ENCODE data around the gene HIBADH.
"Not testable (repeated sequence)": the region's sequence is repeated elsewhere in the genome, so short reads cannot be mapped to it uniquely, and the experiment has no call there.

The HIBADH gene

DNA sequence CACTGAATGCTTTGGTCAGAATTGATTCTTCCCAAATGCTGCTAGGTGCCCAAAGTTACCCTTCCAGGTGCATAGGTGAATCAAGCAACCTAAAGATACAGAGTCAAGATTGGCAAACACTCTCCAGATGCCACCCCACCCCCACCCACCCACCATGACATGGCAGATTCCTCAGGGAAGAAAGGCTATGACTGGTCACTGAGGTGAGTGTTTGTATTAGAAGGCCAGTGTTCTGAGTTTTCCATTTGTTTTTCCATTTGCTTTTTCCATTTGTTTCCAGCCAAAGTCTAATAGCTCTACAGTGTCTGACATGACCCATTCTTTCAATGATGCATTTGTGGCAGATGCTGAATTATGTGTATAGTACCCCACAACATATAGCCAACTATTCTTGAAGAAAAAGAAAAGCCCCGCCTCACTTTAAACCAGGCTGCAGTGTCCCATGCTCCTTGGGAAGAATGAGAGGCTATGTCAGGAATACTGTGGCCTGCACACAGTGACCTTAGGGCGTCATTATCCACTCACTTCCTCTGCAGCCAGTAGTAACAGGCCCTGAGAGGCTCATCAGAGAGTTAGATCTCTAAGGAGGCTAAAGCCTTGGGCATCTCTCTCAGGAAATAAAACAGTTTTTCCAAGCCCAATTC lies 16.1 kb upstream of the HIBADH start:
- DNase-seq (ENCODE audit: low spot score), result no peak

DNA sequence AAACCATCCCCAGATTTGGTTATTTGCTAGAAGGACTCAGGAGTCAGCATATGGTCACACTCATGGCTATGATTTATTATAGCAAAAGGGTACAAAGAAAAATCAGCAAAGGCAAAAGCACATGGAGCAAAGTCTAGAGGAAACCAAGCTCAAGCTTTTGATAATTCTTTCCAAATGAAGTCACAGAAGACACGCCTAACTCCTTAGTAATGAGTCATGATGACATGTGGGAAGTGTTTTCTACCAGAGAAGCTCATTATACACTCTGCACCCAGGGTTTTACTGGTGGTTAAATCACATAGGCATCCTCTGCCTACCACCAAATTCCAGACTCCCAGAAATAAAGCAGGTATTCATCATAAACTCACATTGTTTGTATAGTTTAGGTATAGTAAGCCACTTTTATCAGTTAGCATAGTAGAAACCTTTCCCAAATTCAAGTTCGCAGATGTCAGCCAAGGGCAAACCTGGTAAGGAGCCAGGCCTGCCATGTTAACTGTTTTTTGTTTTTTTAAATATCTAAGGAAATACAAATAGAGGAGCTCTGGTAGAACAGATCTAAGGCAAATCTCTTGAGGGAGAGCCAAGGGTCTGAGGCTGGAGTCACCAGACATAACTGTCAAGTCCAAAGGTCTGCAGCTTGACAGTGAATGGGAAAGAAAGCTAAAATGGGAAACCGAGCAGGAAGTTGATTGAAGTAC lies 15.4 kb upstream of the HIBADH start:
- no peak for DNase-seq (ENCODE audit: low spot score)

GRCh38 chr7:27674126-27674525 lies 11.4 kb upstream of the HIBADH start:
- not testable (repeated sequence) for DNase-seq (ENCODE audit: low spot score)

GRCh38 chr7:27671675-27672074 lies 9.0 kb upstream of the HIBADH start:
- no peak for DNase-seq (ENCODE audit: low spot score)

- DNase-seq (ENCODE audit: low spot score), result no peak
These were observed 8.0 kb upstream of the HIBADH start for GRCh38 chr7:27670676-27671075.

- no peak for DNase-seq (ENCODE audit: low spot score)
These were observed 7.5 kb upstream of the HIBADH start for GRCh38 chr7:27670177-27670576.

DNA sequence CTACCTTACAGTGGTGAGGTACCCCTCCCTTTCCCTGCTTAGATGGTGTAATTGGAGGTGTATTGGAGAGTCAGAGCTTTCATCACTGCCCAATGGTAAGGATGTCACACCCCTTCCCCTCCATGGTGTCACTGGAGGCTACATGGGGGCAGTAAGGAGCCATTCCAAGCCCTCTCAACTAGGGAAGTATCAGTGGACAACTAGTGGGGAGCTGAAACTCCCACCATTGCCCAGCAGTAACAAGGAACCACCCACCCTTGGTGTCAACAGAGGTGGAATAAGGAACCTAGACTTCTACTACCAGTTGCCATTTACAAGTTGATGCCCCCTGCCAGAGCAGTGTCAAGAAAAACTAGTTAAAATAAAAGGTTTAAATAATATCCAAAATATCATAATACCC lies 2.8 kb upstream of the HIBADH start:
- no peak for DNase-seq (ENCODE audit: low spot score)

DNA sequence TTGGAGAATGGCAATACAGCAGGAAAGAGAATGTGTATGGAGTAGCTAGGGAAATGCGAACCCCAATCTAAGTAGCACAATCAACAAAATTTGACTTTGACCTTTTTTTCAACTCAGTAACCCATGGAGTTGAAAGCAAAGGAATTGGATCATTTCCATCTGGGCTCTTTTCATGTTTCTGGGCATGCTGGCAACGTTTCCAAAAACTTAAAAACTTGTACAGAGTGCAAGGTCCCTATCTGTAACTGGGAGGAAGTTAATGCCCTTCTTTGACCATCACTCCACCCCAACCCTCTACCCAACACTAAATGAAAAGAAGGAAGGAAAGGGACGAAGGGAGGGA lies 1.3 kb upstream of the HIBADH start:
- no peak for DNase-seq (ENCODE audit: low spot score)

- DNase-seq (ENCODE audit: low spot score), result no peak
These were observed 733 bp downstream of the HIBADH start for GRCh38 chr7:27661811-27662489.

DNA sequence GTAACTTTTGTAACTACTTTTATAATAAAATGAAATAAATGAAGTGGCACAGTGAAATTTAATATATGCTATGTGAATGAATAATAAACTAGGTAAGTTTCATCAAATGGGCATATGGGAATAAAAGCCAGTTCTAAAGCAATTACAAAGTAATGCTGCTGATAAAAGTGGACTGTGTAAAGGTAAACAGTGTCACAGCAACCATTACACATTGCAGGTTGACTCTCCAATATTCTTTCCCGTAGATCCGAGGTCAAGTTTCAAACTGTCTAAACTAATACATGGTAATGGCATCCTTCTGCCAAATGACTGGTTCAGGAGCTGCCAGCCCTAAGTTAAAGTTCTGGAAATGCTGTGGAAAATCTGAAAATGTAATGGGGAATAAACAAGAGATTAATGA lies 6.0 kb downstream of the HIBADH start:
- DNase-seq (ENCODE audit: low spot score), result no peak

DNA sequence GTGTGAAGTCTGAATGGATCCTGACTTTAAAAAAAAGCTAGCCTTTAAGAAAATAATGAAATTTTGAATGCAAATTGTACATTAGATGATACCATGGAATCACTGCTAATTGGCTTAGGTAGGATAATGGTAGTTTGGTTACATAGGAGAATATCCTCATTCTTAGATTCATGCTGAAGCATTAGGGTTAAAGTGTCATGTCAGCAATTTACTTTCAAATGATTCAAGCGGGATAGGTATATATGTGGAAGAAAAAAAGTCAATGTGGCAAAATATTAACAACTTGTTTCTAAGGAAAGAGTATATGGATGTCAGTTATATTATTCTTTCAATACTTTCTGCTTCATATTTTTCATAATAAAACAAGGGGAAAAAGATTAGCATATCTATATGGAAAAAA lies 7.5 kb downstream of the HIBADH start:
- DNase-seq (ENCODE audit: low spot score), result no peak

DNA sequence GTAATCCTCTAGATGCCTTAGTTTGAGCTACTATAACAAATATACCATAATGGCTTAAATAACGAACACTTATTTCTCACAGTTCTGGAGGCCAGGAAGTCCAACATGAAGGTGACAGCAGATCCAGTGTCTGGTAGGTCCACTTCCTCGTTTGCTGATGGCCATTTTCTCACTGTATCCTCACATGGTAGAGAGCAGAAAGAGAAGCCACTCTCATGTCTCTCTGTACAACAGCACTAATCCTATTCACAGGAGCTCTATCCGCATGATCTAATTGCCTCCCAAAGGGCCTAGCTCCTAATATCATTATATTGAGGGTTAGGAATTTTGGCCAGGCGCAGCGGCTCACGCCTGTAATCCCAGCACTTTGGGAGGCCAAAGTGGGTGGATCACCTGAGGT lies 10.2 kb downstream of the HIBADH start:
- DNase-seq (ENCODE audit: low spot score), result no peak

DNA sequence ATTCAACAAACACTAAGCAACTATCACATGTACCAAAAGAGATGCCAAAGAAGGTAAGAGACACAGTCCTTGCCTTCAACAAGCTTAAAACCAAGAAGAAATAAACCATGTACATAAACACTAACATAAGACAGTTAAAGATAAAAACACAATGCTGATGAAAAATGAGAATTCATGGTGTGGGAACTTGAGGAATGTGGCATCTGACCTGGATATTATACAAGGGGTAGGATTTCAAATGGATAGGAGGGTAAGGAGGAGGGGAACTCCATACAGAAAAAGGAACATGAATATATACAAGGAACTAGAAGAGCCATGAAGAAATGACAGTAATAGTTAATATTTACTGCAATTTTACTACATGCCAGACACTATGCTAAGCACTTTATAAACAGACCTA lies 11.0 kb downstream of the HIBADH start:
- DNase-seq (ENCODE audit: low spot score), result no peak

DNA sequence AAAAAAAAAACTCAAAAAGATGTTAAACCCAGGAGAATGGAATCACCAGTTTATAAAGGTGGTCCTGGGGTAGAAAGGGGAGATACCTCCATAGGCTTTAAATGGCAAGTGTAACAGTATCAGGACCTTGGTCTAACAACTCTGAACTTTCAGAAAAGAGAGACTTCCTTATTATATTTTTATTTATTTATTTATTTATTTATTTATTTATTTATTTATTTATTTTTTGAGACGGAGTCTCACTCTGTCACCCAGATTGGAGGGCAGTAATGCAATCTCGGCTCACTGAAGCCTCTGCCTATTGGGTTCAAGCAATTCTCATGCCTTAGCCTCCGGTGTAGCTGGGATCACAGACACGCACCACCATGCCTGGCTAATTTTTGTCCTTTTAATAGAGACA lies 12.4 kb downstream of the HIBADH start:
- DNase-seq (ENCODE audit: low spot score), result no peak

- DNase-seq (ENCODE audit: low spot score), result no peak
These were observed 15.2 kb downstream of the HIBADH start for GRCh38 chr7:27647489-27647888.

DNA sequence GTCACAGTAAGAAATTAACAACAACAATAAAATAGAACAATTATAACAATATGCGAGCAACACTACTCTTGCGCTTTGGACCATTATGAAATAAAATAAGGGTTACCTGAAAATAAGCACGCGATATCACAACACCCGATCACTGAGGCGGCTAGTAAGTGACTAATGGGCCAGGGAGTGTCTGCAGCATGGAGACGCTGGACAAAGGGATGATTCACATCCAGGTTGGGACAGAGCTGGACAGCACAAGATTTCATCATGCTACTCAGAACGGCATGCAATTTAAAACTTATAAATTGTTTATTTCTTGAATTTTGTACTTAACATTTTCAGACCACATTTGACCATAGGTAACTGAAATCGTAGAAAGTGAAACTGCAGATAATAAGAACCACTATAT lies 15.6 kb downstream of the HIBADH start:
- no peak for DNase-seq (ENCODE audit: low spot score)

DNA sequence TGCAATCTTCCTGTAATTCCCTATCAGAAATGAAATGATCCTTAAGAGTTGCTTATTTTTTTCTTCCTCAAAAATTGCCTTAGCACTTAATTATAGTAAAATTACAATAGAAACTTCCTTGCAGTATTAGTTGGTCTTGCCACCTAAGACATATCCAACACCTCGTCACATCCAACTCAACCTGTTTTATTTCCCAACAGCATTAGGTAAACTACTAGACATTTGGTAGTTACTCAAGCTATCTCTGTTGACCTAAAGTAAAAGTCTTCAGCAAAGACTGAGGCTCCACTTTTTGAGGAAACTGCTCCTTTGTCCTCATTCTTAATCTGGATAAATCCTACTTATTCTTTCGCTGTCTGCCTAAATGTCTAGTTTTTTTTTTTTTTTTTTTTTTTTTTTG lies 20.4 kb downstream of the HIBADH start:
- DNase-seq (ENCODE audit: low spot score), result no peak

DNA sequence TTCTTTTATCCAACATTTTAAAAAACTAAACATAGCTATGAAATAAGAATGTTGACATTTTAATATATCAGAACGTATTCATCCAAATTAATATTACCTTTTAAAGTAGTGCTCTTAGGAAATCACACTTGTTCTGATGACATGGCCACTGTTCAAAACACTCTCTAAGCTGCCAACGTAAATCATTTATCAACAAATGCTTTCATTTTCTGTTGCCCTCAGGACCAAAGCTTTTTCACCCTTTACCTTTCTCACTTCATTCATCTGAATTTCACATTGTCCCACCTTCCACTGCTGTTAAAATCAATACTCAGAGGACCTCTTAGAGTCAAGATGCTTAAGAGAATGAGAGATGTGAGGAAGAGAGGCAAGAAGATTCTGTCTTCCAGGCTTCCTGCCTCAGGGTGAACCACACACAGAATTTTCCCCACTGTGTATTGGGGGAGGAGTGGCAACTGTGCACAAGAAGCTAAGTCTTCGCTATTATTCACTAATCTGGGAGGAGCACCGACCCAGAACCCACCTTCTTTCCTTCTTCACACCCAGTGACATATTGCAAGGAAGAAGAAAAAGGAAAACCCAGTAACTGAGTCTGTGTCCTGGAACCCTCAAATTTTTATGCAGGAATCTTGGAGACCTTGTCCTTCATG lies 21.0 kb downstream of the HIBADH start:
- DNase-seq (ENCODE audit: low spot score), result no peak

GRCh38 chr7:27640884-27641574 lies 21.7 kb downstream of the HIBADH start:
- DNase-seq (ENCODE audit: low spot score), result no peak

DNA sequence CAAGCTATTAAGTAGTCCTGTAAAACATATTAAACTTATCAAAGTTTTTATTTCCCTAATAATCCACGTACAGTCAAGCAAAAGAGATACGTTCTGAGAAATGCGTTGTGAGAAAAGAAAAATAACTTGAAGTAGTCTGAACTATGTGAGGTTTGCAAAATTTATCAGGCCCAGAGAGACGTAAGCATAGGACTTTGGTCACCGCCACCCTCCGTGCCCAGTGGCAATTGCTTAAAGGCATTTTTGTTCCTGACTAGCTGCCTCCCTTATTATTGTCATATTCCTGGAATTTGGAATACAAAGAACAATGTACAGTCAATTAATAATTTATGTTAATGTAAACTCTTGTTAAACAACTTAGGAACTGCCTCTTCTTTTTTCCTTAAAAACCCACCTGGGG lies 22.8 kb downstream of the HIBADH start:
- no peak for DNase-seq (ENCODE audit: low spot score)

GRCh38 chr7:27639048-27639447 lies 23.6 kb downstream of the HIBADH start:
- not testable (repeated sequence) for DNase-seq (ENCODE audit: low spot score)

DNA sequence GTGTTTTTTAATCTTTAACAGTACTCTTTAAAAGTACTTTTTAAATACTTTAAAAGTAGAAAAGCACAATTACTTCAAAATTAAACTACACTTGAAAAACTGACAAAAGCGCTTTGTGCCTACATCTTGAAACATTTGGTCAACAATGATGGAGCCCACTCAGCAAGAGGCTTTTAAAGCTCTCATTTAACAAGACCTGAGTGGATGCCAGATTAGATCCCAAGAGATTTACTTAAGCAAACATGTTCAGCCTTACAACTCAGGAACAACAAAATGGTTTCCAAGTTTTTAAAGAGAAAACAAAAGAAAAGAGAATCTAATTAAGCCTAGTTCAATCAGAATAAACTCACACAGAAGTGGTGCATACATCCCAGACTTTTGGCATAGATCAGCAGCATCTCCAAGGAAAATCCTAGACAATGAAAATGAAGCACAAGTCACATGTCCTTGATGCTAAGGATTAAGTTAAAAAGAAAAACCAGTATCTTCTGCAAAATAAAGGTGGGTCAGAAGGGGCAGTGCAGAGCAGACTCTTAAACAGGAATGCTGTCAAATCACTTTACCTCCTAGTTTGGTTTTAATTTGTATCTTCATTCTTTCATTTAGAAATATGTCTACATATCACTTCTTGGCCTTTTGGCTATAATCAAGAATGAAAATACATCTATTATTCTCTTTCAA lies 26.2 kb downstream of the HIBADH start:
- no peak for DNase-seq (ENCODE audit: low spot score)
